Activated T-helper 1 cell treated with anti-CD3 and anti-CD28 coated beads, Interleukin-12 subunit alpha, Interleukin-12 subunit beta, Interleukin-2, Interleukin-4 antibody, amounts not matched to agents 30 ng/mL and 10 ng/mL and 1 ng/mL, durations not matched to agents 14 hours and 24 hours and 36 hours (primary cell): ENCODE measurements around the gene AUNIP. TPM values are rescaled to one million over a fixed set of nuclear protein-coding genes. Genes with fewer than 3 reads are reported as not detected.
A peak's percentile ranks its signal among the peaks of the same experiment; 100 is the strongest.

Source experiments
- DNase-seq: peaks from one replicate; pipeline ENCODE4 v3.0.0; 2021; ENCODE audit warnings: low spot score
- H3K27ac Mint-ChIP-seq: one replicate; pipeline ENCODE4 v1.8.0; 2021; ENCODE audit warnings: mild to moderate bottlenecking, mixed read lengths
- H3K27me3 Mint-ChIP-seq: one replicate; pipeline ENCODE4 v1.8.0; 2022; ENCODE audit warnings: mild to moderate bottlenecking, moderate library complexity, mixed read lengths; ENCODE audit not compliant: insufficient read depth
- H3K36me3 Mint-ChIP-seq: one replicate; pipeline ENCODE4 v1.8.0; 2021; ENCODE audit warnings: low read depth, mixed read lengths
- H3K4me1 Mint-ChIP-seq: one replicate; pipeline ENCODE4 v1.8.0; 2021; ENCODE audit warnings: low read depth, mixed read lengths
- H3K4me3 Mint-ChIP-seq: one replicate; pipeline ENCODE4 v1.8.0; 2021; ENCODE audit warnings: mild to moderate bottlenecking, moderate library complexity, mixed read lengths
- H3K9me3 Mint-ChIP-seq: one replicate; pipeline ENCODE4 v1.8.0; 2021; ENCODE audit warnings: mixed read lengths
- intact Hi-C: fragments of 100-400 bp; cut with micrococcal nuclease; formaldehyde crosslinking; loops from one replicate; pipeline ENCODE4 v1.15.1; 2024
- total RNA-seq: library from RNA; stranded (reverse); gene quantifications from 2 replicates; pipeline ENCODE4 v1.2.3, GENCODE V29; 2022

The AUNIP gene
- total RNA-seq, 1 donor from 2014 or later = 10.2 TPM

DNA sequence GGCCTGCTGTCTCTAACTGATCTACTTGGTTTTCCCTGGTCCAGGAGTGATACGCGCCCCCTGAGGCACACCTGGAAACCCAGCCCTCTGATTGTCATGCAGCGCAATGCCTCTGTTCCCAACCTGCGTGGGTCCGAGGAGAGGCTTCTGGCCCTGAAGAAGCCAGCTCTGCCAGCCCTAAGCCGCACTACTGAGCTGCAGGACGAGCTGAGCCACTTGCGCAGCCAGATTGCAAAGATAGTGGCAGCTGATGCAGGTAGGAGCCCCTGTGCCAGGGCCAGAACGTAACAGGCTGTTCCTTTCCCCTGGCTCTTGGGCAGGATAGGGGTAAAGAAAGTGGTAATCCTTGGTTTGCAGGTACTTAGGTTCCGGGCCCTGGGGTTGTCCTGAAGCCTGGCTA, 32.7 kb downstream of the AUNIP start:
- Mint-ChIP-seq H3K4me1 (peaks cover 9% of the 10 kb centered on the region), H3K9me3 (no peaks in the 10 kb centered on the region), H3K36me3 (peaks cover 37% of the 10 kb centered on the region), H3K27me3 (no peaks in the 10 kb centered on the region), H3K27ac (no peak overlapping the region), H3K4me3 (no peak overlapping the region)
- no peak for DNase-seq
- intact Hi-C loops = no loop called here

DNA sequence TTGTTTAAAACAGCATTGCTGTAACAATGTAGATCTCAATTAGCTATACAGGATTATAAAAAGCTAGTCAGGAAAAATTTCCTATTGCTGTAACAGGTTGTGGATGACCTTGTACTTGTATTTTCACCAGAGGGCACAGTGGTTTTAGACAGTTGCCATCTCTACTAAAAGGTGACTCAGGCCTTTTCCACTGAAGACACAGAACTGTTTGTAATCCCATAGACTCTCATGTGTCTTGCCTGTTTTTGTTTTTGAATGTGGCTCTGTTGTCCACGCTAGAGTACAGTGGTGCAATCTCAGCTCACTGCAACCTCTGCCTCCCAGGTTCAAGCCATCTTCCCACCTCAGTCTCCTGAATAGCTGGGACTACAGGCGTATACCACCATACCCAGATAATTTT, 33.7 kb downstream of the AUNIP start:
- Mint-ChIP-seq H3K9me3 (no peaks in the 10 kb centered on the region), H3K4me3 (no peak overlapping the region), H3K27ac (no peak overlapping the region)

DNA sequence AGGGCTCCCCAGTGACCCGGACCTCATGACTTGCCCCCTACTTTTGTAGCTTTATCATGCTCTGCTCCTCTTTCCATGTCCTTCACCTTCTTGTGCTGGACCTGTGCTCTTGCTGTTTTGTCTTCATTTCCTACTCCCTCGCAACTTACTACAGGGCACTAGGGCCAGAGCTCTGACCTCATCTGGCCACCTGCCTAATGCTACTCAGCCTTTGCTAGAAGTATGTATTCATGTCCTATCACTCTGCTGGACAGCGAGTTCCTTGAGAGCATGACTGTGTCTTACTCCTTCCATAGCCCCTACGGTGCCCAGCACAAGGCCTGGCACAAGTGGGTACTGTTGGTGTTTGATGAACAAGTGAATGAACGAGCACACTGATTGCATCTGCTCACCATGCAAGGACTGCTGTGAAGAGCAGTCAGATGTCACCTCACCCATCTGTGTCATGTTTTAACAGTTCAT, 37.6 kb downstream of the AUNIP start:
- no peak for DNase-seq
- H3K9me3 Mint-ChIP-seq = no peaks in the 10 kb centered on the region
- H3K4me1 Mint-ChIP-seq = peaks cover 35% of the 10 kb centered on the region
- H3K4me3 Mint-ChIP-seq = peak overlapping the region; percentile 93
- H3K36me3 Mint-ChIP-seq = peaks cover 16% of the 10 kb centered on the region
- intact Hi-C loops = no loop called here
- no peaks in the 10 kb centered on the region for H3K27me3 Mint-ChIP-seq
- peak overlapping the region; percentile 44 for H3K27ac Mint-ChIP-seq

More for the DNA sequence above, 33.7 kb downstream of the AUNIP start:
- intact Hi-C loops = no loop called here
- peaks cover 18% of the 10 kb centered on the region for H3K4me1 Mint-ChIP-seq
- no peaks in the 10 kb centered on the region for H3K27me3 Mint-ChIP-seq
- DNase-seq = no peak
- peaks cover 33% of the 10 kb centered on the region for H3K36me3 Mint-ChIP-seq

DNA sequence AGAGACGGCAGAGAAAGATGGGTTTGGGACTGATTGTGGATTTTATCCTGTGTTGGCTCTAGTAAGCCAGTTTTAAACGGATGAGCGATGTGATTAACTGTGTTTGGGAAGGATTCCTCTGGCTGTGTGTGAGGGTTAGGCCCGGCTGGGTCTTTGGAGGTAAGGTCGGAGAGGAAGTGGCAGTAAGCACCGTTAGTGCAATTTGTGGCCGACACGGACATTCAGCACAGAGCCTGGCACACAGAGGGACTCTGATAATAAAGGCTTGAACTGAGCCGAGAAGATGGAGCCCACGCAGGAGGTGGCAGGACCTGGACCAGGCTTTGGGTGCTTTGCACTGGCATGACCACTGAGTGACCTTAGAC, 38.2 kb downstream of the AUNIP start:
- H3K4me1 Mint-ChIP-seq = peaks cover 35% of the 10 kb centered on the region
- DNase-seq = no peak
- H3K4me3 Mint-ChIP-seq = peak overlapping the region; percentile 93
- no peaks in the 10 kb centered on the region for H3K9me3 Mint-ChIP-seq
- peaks cover 13% of the 10 kb centered on the region for H3K36me3 Mint-ChIP-seq
- intact Hi-C loops = no loop called here
- no peaks in the 10 kb centered on the region for H3K27me3 Mint-ChIP-seq
- peak overlapping the region; percentile 93 for H3K27ac Mint-ChIP-seq

DNA sequence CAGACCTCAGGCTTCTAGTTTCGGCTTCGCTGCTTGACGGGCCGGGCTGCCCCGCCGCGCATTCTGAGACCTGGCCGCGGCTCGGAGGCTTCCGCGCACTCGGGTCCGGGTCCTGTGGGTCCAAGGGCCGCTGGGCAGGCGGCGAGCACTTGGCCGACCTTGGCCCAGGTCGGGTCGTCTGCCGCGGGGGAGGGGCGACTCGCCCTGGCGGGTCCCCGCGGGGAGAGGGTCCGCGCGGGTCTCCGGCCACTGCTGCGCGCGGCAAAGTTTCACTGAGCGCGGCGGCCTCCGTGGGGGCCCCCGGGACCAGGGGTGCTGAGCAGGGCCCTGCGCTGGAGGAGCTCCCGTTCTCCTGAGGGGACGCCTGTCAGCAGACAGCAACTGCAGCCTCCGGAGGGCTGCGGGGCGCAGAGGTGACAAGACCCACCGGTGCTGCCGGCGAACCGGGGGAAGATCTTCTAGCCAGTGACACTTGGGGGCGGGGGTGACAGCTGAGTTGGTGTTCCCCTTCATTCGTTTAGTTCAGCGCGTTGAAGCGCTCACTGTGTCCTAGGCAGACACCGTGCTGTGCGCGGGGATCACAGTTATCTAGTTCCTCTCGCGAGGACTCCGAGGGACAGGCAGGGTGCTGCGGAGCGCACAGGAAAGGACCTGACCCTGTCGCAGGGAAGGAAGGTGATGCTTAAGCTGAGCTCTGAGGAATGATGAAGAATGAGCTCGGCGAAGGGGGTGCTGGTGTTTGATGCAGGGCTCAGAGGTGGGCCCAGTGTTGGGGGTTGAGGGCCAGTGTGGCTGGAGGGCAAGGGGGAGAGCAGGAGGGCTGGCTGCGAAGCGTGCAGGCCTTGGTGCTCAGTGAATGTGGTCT, 38.8 kb downstream of the AUNIP start:
- intact Hi-C loops = loop anchor here (1.0 kb wide), 4 partner anchors 39 to 573 kb away; partner anchors contain the start of genes AUNIP, MACO1, PAFAH2 and RSRP1
- peak overlapping the region; percentile 97 for H3K4me3 Mint-ChIP-seq

DNA sequence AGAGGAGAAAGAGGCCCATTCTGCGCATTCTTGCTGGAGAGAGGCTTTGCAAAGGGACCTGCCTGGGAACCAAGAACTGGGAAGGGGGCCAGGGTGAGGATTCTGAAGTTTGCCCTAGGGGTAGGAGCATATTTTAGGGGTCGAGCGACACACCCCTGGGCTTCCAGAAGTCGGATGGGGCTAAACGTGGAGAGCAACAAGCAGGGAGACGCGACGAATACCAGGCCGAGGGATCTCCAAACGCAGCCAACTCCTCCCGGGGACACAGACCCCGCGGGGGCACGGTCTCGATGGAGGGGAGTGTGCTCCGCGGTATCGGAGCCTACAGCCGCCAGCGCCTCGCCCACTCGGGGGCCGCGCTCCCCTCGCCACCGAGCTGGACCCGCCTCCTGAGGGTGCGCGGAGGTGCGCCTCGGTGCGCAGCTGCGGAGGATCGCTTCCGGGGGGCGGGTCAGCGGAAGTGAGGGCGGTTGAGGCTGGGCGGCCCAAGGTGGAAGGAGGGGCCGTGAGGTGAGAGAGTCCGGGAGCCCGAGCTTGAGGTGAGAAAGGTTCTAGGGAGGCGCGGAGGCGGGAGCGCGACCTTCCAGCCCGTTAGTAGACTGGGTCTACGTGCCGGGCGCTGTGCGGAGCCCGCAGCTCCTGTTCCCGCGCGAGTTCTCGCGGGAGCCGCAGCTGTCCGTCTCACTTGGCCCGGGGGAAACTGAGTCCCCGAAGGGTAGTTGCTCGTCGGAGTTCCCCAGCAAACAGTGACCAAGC, 39.6 kb downstream of the AUNIP start, which contains the start of gene MTFR1L:
Gene MTFR1L (plus strand): TSS at position 464 of the 756 bp plus-strand sequence. CDS start 3,151 bp downstream, outside the sequence.
- H3K27me3 Mint-ChIP-seq = no peaks in the 10 kb centered on the region
- intact Hi-C loops = loop anchor here (1.0 kb wide), 5 partner anchors 40 to 572 kb away; partner anchors contain the start of genes AUNIP, MACO1, PAFAH2 and RSRP1
- DNase-seq = peak; percentile 93

More for the DNA sequence above, 38.8 kb downstream of the AUNIP start:
- Mint-ChIP-seq H3K4me1 (peaks cover 35% of the 10 kb centered on the region), H3K36me3 (peaks cover 12% of the 10 kb centered on the region), H3K27ac (peak overlapping the region; percentile 93), H3K9me3 (no peaks in the 10 kb centered on the region), H3K27me3 (no peaks in the 10 kb centered on the region)
- DNase-seq = peak; percentile 74

DNA sequence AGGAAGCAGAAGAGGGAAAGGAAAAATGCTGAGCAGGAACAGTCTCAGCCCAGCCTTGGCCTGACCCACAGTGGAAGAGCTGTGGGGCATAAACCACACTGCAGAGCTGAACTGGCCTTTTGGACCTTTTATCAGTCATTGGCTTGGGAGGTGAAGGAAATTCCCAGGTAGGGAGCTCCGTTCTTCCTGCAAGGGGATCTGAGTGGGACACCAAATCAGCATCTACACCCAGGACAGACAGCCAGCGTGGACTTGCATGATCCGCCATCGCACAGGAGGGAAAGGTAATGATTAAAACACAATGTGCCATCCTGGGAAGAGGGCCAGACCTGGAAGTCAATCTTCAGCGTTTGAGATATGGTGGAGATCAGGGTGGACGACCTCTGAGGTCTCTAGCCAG, 40.7 kb downstream of the AUNIP start:
- intact Hi-C loops = no loop called here
- H3K27me3 Mint-ChIP-seq = no peaks in the 10 kb centered on the region
- peak overlapping the region; percentile 97 for H3K4me3 Mint-ChIP-seq
- peaks cover 35% of the 10 kb centered on the region for H3K4me1 Mint-ChIP-seq
- no peaks in the 10 kb centered on the region for H3K9me3 Mint-ChIP-seq
- peak overlapping the region; percentile 73 for H3K27ac Mint-ChIP-seq
- DNase-seq = no peak
- peaks cover 8% of the 10 kb centered on the region for H3K36me3 Mint-ChIP-seq

More for the DNA sequence above, 39.6 kb downstream of the AUNIP start, which contains the start of gene MTFR1L:
- Mint-ChIP-seq H3K4me1 (peaks cover 35% of the 10 kb centered on the region), H3K27ac (peak within 1 kb of the TSS; percentile 93), H3K36me3 (peaks cover 12% of the 10 kb centered on the region), H3K9me3 (no peaks in the 10 kb centered on the region), H3K4me3 (peak within 1 kb of the TSS; percentile 97)

DNA sequence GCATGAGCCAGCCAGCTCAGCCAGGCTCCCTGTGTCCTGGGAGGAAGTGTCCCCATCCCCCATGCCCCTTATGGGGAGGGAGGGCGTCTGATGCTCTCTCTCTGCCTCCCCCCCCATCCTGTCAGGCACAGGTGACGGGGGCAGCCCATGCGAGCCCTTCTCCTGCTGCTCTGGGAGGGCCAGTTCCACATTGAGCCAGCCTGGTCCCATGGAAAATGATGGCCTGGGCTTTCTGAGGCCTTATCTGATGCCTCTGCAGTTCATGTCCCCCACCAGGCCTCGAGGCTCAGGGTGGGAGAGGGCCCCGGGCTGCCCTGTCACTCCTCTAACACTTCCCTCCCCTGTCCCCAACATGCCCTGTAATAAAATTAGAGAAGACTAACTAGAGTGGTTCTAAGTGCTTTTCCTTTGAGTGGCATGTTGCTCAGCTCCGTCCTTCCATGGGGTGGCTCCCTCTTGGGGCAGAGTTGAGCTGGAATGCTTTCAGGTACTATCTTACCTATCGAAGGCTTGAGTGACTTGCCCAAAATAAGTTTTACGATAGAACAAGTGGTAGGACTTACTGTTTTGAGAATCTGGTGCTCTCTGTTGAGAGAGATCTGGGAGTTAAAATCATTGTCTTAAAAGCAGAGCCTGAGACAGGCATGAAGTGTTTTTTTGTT, 41.3 kb downstream of the AUNIP start:
- no peaks in the 10 kb centered on the region for H3K27me3 Mint-ChIP-seq
- peak overlapping the region; percentile 73 for H3K27ac Mint-ChIP-seq
- H3K4me1 Mint-ChIP-seq = peaks cover 35% of the 10 kb centered on the region
- DNase-seq = no peak
- peak overlapping the region; percentile 97 for H3K4me3 Mint-ChIP-seq
- intact Hi-C loops = no loop called here
- no peaks in the 10 kb centered on the region for H3K9me3 Mint-ChIP-seq
- H3K36me3 Mint-ChIP-seq = peaks cover 8% of the 10 kb centered on the region

DNA sequence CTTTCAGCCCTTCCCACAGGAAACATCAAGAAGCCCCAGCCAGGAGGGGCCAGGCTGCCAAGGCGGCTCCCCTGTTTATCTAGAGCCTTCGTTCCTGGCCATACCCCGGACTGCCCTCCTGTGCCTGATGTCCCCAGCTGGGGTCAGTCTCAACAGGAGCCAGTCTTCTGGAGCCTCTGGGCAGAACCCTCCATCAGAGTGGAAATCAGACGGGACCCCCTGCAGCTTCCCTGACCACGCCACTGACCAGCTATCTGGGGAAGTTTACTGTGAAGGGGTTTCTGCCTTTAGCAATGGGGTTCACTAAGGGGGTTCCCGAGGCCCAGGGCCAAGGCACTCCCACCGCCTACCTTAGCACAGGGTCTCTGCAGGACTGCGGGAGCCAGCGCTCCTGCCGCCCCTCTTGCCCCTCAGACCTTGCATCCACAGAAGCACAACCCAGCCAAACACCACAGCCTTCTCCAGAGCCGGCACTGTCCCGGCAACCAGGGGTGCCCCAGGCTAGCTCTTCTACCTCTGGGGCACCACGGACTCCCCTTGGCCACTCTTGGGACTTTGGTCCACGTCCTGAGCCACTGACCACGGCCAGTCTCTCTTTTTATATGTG, 43.0 kb downstream of the AUNIP start:
- H3K36me3 Mint-ChIP-seq = peaks cover 6% of the 10 kb centered on the region
- intact Hi-C loops = no loop called here

DNA sequence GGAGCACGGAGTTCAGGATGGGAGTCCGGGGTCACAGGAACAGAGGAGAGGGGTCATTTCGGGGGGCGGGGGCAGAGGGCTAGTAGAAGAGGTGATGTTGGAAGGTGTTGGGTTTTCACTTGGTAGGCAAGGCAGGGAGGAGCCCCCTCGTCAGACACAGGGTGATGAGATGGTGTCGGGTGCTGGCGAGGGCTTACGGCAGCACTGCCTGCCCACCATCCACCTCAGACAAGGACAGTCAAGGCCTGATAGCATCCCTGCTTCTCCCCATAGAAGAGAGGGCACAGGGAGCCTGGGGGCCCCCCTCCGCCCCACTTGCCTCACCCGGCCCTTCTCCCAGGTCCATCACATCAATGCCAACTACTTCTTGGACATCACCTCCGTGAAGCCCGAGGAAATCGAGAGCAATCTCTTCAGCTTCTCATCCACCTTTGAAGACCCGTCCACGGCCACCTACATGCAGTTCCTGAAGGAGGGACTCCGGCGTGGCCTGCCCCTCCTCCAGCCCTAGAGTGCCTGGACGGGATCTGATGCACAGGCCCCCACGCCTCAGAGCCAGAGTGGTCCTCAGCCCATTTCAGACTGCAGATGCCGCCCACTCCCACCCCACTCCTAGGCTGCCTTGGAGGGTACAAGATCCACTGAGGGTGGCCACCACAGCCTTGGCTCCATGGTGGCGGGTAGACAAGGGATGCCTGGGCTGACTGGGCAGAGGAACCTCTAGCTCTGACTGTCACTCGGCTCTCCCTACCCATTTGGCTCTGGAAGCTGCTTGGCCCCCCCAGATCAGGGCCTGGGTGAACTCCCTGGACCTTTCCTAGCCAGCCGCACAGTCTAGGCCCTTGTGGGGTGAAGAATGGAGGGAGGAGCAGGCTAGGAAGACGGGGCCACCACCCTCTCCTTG, 43.8 kb downstream of the AUNIP start:
- peaks cover 15% of the 10 kb centered on the region for H3K4me1 Mint-ChIP-seq
- H3K4me3 Mint-ChIP-seq = no peak overlapping the region
- intact Hi-C loops = no loop called here
- H3K27ac Mint-ChIP-seq = no peak overlapping the region
- no peaks in the 10 kb centered on the region for H3K36me3 Mint-ChIP-seq
- DNase-seq = no peak
- no peaks in the 10 kb centered on the region for H3K27me3 Mint-ChIP-seq
- H3K9me3 Mint-ChIP-seq = no peaks in the 10 kb centered on the region

More for the DNA sequence above, 43.0 kb downstream of the AUNIP start:
- Mint-ChIP-seq H3K9me3 (no peaks in the 10 kb centered on the region), H3K4me1 (peaks cover 23% of the 10 kb centered on the region), H3K27ac (no peak overlapping the region), H3K27me3 (no peaks in the 10 kb centered on the region), H3K4me3 (no peak overlapping the region)
- DNase-seq = no peak

DNA sequence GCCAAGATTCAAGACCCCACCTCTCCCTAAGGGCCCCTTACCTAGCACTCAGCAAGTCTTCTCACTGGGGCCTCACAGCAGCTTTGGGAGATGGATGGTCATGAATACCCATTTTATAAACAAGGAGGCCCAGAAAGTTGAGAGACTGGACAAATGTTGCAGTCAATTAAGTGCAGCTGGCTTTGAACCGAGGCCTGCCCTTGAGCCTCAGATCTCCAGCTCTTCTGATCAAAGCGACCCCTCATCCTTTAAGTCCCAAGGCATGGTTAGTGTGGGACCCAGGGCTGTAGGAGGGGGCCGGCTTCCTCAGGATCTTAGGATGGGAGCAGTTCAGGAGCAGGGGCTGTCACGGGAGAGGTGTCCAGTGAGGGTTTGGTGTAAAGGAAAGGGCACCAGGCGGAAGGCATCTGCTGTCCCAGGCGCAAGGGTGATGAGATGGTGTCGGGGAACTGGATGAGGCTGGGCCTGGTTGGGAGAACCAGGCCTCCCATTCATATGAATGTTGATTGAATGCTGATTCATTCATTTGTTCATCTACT, 44.6 kb downstream of the AUNIP start:
- no peaks in the 10 kb centered on the region for H3K27me3 Mint-ChIP-seq
- H3K4me1 Mint-ChIP-seq = peaks cover 15% of the 10 kb centered on the region
- no peaks in the 10 kb centered on the region for H3K36me3 Mint-ChIP-seq
- peak overlapping the region; percentile 8 for H3K27ac Mint-ChIP-seq
- H3K9me3 Mint-ChIP-seq = no peaks in the 10 kb centered on the region
- no peak for DNase-seq
- intact Hi-C loops = no loop called here
- no peak overlapping the region for H3K4me3 Mint-ChIP-seq
